MM.1S (cell line): ENCODE measurements around the gene TGM5.

Experiments
- DNase-seq: peaks from one replicate; pipeline ENCODE4 v3.0.0-alpha.2; 2015
- H2AFZ ChIP-seq: fragments of 300-600 bp; sonication (generic); 2 replicates; pipeline ENCODE4 v1.6.0; 2016; ENCODE audit warnings: antibody characterized with exemption, low read length
- H3F3A ChIP-seq: fragments of 300-600 bp; sonication (generic); 2 replicates; pipeline ENCODE4 v1.6.1; 2016; ENCODE audit warnings: mild to moderate bottlenecking, antibody characterized with exemption, low read length, moderate library complexity, mixed read lengths; ENCODE audit not compliant: insufficient read depth
- H3K27ac ChIP-seq: fragments of 300-600 bp; sonication (generic); 2 replicates; pipeline ENCODE4 v1.5.1; 2016; ENCODE audit warnings: mild to moderate bottlenecking, low read length
- H3K27me3 ChIP-seq: fragments of 300-600 bp; sonication (generic); replicated peaks from 2 replicates; pipeline ENCODE4 v1.6.0; 2016; ENCODE audit warnings: low read length; ENCODE audit not compliant: insufficient read depth
- H3K36me3 ChIP-seq: fragments of 300-600 bp; sonication (generic); replicated peaks from 2 replicates; pipeline ENCODE4 v1.6.1; 2016; ENCODE audit warnings: mild to moderate bottlenecking, low read length, mixed read lengths; ENCODE audit not compliant: insufficient read depth
- H3K4me1 ChIP-seq: fragments of 300-600 bp; sonication (generic); 2 replicates; pipeline ENCODE4 v1.6.1; 2016; ENCODE audit warnings: low read length, mixed read lengths
- H3K4me2 ChIP-seq: fragments of 300-600 bp; sonication (generic); 2 replicates; pipeline ENCODE4 v1.6.0; 2016; ENCODE audit warnings: low read depth, low read length
- H3K4me3 ChIP-seq: fragments of 300-600 bp; sonication (generic); 2 replicates; pipeline ENCODE4 v1.5.1; 2016; ENCODE audit warnings: low read length, mixed read lengths
- H3K79me2 ChIP-seq: fragments of 300-600 bp; sonication (generic); 2 replicates; pipeline ENCODE4 v1.6.1; 2016; ENCODE audit warnings: mixed run types, low read length, mixed read lengths
- H3K9ac ChIP-seq: fragments of 300-600 bp; sonication (generic); 2 replicates; pipeline ENCODE4 v1.6.1; 2016; ENCODE audit warnings: low read length, mixed read lengths
- H3K9me2 ChIP-seq: fragments of 300-600 bp; sonication (generic); replicated peaks from 2 replicates; pipeline ENCODE4 v1.6.1; 2016; ENCODE audit warnings: mild to moderate bottlenecking, low read length, mixed read lengths; ENCODE audit not compliant: insufficient read depth
- H3K9me3 ChIP-seq: fragments of 300-600 bp; sonication (generic); replicated peaks from 2 replicates; pipeline ENCODE4 v1.6.1; 2016; ENCODE audit warnings: mild to moderate bottlenecking, low read length, mixed read lengths; ENCODE audit not compliant: insufficient read depth
- H4K20me1 ChIP-seq: fragments of 300-600 bp; sonication (generic); 2 replicates; pipeline ENCODE4 v1.6.1; 2016; ENCODE audit warnings: mild to moderate bottlenecking, low read length, moderate library complexity, mixed read lengths; ENCODE audit not compliant: insufficient read depth
- EZH2 ChIP-seq: fragments of 300-600 bp; sonication (generic); optimal IDR thresholded peaks from 2 replicates; pipeline ENCODE3; 2017; ENCODE audit warnings: low read depth, mild to moderate bottlenecking, antibody characterized with exemption, low read length, mixed read lengths
- EZH2phosphoT487 ChIP-seq: fragments of 300-600 bp; sonication (generic); IDR thresholded peaks from 2 replicates; pipeline ENCODE4 v1.6.1; 2018; ENCODE audit warnings: antibody characterized with exemption, low read length
- TF ChIP-seq, protein P1 (sequence below): fragments of 300-600 bp; sonication (generic); IDR thresholded peaks from 2 replicates; pipeline ENCODE4 v1.5.1; 2016; ENCODE audit warnings: antibody characterized with exemption, low read length, mixed read lengths

The TGM5 gene

DNA sequence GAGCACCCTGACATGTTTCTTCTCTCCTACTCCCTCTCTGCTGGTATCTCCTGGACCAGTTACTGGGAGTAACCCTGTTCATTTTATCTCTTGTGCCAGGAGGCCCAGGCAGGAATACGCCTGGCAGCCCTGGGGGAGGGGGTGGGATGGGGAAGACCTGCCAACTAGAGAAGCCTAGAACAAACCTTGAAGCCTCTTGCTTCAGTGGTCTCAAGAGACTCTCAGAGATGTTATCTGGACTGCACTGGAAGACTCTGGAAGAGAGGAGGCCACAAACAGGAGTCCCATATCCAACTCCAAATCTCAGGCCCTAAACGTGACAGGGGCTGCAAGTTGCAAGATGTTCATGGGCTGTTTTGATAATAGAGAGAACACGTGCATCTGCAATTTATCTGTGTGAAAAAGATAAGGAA, 45.7 kb downstream of the TGM5 start, which contains the start of gene EPB42:
Gene EPB42, minus strand, starts transcription at position 28 of the 413 bp plus-strand sequence. CDS start 193 bp downstream, outside the sequence.
- H3K4me3 ChIP-seq, result no peak within 1 kb of the TSS
- H3K27ac ChIP-seq, result no peak within 1 kb of the TSS
- H3K9ac ChIP-seq, result no peak within 1 kb of the TSS
- TF ChIP-seq, protein P1, sequence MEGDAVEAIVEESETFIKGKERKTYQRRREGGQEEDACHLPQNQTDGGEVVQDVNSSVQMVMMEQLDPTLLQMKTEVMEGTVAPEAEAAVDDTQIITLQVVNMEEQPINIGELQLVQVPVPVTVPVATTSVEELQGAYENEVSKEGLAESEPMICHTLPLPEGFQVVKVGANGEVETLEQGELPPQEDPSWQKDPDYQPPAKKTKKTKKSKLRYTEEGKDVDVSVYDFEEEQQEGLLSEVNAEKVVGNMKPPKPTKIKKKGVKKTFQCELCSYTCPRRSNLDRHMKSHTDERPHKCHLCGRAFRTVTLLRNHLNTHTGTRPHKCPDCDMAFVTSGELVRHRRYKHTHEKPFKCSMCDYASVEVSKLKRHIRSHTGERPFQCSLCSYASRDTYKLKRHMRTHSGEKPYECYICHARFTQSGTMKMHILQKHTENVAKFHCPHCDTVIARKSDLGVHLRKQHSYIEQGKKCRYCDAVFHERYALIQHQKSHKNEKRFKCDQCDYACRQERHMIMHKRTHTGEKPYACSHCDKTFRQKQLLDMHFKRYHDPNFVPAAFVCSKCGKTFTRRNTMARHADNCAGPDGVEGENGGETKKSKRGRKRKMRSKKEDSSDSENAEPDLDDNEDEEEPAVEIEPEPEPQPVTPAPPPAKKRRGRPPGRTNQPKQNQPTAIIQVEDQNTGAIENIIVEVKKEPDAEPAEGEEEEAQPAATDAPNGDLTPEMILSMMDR, result no peak
- no peak for TF ChIP-seq EZH2phosphoT487
- no peak for TF ChIP-seq EZH2
- no peak within 1 kb of the TSS for H3K4me2 ChIP-seq
- no peak within 1 kb of the TSS for H2AFZ ChIP-seq
- H3K36me3 ChIP-seq, result no peaks in the 10 kb centered on the region
- H3F3A ChIP-seq, result no peaks in the 10 kb centered on the region
- no peaks in the 10 kb centered on the region for H3K9me2 ChIP-seq
- H3K27me3 ChIP-seq, result no peaks in the 10 kb centered on the region
- H3K9me3 ChIP-seq, result no peaks in the 10 kb centered on the region
- no peaks in the 10 kb centered on the region for H4K20me1 ChIP-seq
- no peaks in the 10 kb centered on the region for H3K79me2 ChIP-seq
- no peaks in the 10 kb centered on the region for H3K4me1 ChIP-seq
- DNase-seq, result no peak

DNA sequence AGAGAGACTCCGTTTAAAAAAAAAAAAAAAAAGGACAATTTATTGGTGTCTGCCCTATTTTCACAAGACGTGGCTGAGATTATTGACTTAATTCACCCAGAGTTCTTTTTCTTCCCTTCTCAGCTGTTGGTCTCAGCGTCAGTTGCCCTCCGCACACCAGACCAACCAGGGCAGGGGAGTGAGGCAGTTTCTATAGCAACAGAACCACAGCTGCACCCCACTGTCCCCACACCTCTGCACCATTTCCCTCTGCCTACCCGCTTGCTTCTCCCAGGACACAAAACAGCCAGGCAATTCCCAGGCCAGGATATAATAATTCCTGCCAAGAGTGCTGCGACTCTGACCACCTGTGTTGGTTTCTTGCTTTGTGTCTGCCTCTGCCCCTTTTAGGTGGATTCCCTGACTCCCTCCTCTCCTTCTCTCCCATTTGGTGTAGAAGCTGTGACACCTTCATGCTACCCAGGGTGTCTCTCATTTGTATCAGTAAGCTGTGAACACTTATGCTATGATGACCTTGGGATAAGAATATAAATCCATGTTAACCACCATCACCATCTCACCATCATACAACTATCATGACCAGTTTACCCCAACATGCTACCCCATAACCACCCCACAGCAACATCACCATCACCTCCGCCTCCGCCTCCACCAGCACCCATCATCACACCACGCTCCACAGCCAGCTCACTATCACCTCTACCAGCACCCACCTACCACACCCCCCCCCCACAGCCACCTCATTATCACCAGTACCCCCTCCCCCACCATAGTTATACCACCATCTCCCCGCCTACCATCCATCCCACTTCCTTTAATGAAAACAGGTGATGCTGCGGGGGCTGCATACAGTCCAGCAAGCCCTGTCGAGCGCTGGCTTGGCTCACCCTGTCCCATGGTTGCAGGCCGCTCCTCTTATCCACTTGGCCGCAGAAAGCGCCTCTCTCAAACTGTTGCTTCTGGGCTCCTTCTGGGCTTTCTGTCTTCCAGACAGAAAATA, 46.5 kb downstream of the TGM5 start:
- Histone ChIP-seq H3K9me3 (no peaks in the 10 kb centered on the region), H3K27ac (no peak overlapping the region), H3K79me2 (no peaks in the 10 kb centered on the region), H3K9ac (no peak overlapping the region), H3K9me2 (no peaks in the 10 kb centered on the region), H4K20me1 (no peaks in the 10 kb centered on the region), H3K27me3 (no peaks in the 10 kb centered on the region), H3K4me2 (no peak overlapping the region), H3K4me3 (no peak overlapping the region), H3K4me1 (no peaks in the 10 kb centered on the region), H3F3A (no peaks in the 10 kb centered on the region), H2AFZ (no peak overlapping the region), H3K36me3 (no peaks in the 10 kb centered on the region)
- DNase-seq, result no peak
- TF ChIP-seq EZH2phosphoT487 (no peak), EZH2 (no peak)
- TF ChIP-seq, protein P1, result no peak

DNA sequence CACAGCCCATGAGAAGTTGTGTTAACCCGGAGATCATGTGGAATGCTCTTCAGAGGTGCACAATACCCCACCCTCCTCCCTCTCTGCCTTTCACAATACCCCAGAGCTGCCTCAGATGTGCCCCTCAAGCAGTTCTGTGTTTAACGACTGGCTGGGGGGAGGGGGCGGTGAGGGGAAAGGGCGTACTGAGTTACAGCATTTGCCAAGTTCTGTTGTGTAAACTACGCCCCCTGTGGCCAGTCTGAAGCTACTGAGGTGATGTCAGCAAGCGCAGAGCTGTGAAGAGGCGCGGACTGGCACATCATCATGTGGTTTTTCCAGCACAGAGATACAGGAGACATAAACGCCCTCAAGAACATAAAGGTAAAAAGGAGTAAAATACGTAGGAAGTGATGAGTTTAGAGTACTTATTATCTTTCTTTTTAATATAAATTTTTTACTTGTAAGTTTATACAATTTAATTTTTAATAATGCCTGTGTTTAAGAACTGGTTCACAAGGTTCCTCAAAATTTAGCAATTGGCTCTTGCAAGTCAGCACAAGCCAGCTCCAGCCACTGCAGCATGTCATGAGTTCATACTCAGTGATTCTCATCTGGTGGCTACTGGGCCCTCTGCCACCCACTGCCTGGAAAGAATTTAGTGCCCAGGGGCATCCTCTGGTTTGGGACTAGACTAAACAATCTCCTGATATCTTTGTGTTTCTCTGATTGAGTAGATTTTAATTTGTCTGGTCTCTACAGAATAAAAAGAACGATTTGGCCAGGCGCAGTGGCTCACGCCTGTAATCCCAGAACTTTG, 47.6 kb downstream of the TGM5 start:
- no peak overlapping the region for H3K4me2 ChIP-seq
- no peaks in the 10 kb centered on the region for H3F3A ChIP-seq
- H3K36me3 ChIP-seq, result no peaks in the 10 kb centered on the region
- no peak overlapping the region for H3K27ac ChIP-seq
- H3K4me1 ChIP-seq, result no peaks in the 10 kb centered on the region
- TF ChIP-seq, protein P1, result no peak
- TF ChIP-seq EZH2phosphoT487 (no peak), EZH2 (no peak)
- DNase-seq, result no peak
- H3K9me3 ChIP-seq, result no peaks in the 10 kb centered on the region
- H3K79me2 ChIP-seq, result no peaks in the 10 kb centered on the region
- no peak overlapping the region for H3K9ac ChIP-seq
- H3K27me3 ChIP-seq, result no peaks in the 10 kb centered on the region
- no peaks in the 10 kb centered on the region for H4K20me1 ChIP-seq
- H3K4me3 ChIP-seq, result no peak overlapping the region
- H3K9me2 ChIP-seq, result no peaks in the 10 kb centered on the region
- no peak overlapping the region for H2AFZ ChIP-seq
